SHP77 treated with DMSO at 0.1 percent for 48 hours (cell line): ENCODE results near the gene RTN4RL2.

Source experiments
- DNase-seq: peaks from one replicate; lab custom pipeline; 2025; lab: John Stamatoyannopoulos, UW

Gene RTN4RL2

GRCh38 chr11:57481315-57481714, 21.0 kb downstream of the RTN4RL2 start:
- DNase-seq: no peak

- DNase-seq: no peak
Measured at GRCh38 chr11:57481915-57482781, 21.8 kb downstream of the RTN4RL2 start.

GRCh38 chr11:57482782-57483561, 22.6 kb downstream of the RTN4RL2 start:
- DNase-seq: no peak

- DNase-seq: no peak
Measured at GRCh38 chr11:57483562-57483918, 23.2 kb downstream of the RTN4RL2 start.

GRCh38 chr11:57484141-57484710, 23.9 kb downstream of the RTN4RL2 start:
- no peak for DNase-seq

GRCh38 chr11:57485217-57485990, 25.1 kb downstream of the RTN4RL2 start:
- DNase-seq: no peak

GRCh38 chr11:57487021-57487778, 26.9 kb downstream of the RTN4RL2 start:
- DNase-seq: no peak

GRCh38 chr11:57487920-57488659, 27.8 kb downstream of the RTN4RL2 start:
- DNase-seq: no peak

GRCh38 chr11:57490456-57491248, 30.3 kb downstream of the RTN4RL2 start:
- no peak for DNase-seq

- DNase-seq: no peak
Measured at GRCh38 chr11:57491371-57492061, 31.2 kb downstream of the RTN4RL2 start.

GRCh38 chr11:57493507-57494503, 33.5 kb downstream of the RTN4RL2 start:
- DNase-seq: no peak

GRCh38 chr11:57496109-57496820, 35.9 kb downstream of the RTN4RL2 start:
- no peak for DNase-seq

- DNase-seq: no peak
Measured at GRCh38 chr11:57497303-57498247, 37.2 kb downstream of the RTN4RL2 start.

- DNase-seq: no peak
Measured at GRCh38 chr11:57498540-57498939, 38.2 kb downstream of the RTN4RL2 start.

- DNase-seq: no peak
Measured at GRCh38 chr11:57499413-57499982, 39.2 kb downstream of the RTN4RL2 start.

GRCh38 chr11:57499983-57500461, 39.7 kb downstream of the RTN4RL2 start:
- DNase-seq: no peak
